CD14-positive monocyte (primary cell): ENCODE data around the gene DLGAP1. TPM values are rescaled to one million over a fixed set of nuclear protein-coding genes. Genes with fewer than 3 reads are reported as not detected.

ENCODE experiments used
- DNase-seq, 3 donors: peaks; one replicate each; pipeline ENCODE4 v3.0.0-alpha.2; 2011 to 2022
- H2AFZ ChIP-seq: 2 replicates; pipeline ENCODE4 v1.6.0; 2012; ENCODE audit warnings: mild to moderate bottlenecking, low read depth, low read length, inconsistent platforms; ENCODE audit not compliant: insufficient read depth, poor library complexity, severe bottlenecking
- H3K27ac ChIP-seq, 2 donors: 1 replicate in 1 of 2; 2 replicates in 1 of 2; pipeline ENCODE4 v1.5.1; 2012 to 2013; ENCODE audit warnings: low read length in 2 of 2, control low read depth in 1 of 2, inconsistent platforms in 1 of 2, low read depth in 1 of 2, mild to moderate bottlenecking in 1 of 2
- H3K27me3 ChIP-seq, 2 donors: one replicate each; pipeline versions ENCODE4 v1.6.0 to v1.6.1; 2011 to 2013; ENCODE audit warnings: low read length in 2 of 2; ENCODE audit not compliant: control insufficient read depth in 2 of 2, insufficient read depth in 2 of 2
- H3K36me3 ChIP-seq, 2 donors: replicated peaks in 1 of 2; 1 replicate in 1 of 2; 2 replicates in 1 of 2; pipeline versions ENCODE4 v1.5.1 to v1.6.1; 2012 to 2013; ENCODE audit warnings: low read length in 2 of 2, control low read depth in 1 of 2, inconsistent platforms in 1 of 2, mild to moderate bottlenecking in 1 of 2; ENCODE audit not compliant: insufficient read depth in 2 of 2, control insufficient read depth in 1 of 2
- H3K4me1 ChIP-seq, 2 donors: 1 replicate in 1 of 2; 2 replicates in 1 of 2; pipeline versions ENCODE4 v1.5.1 to v1.6.1; 2012 to 2013; ENCODE audit warnings: low read length in 2 of 2, control low read depth in 1 of 2, inconsistent platforms in 1 of 2, mild to moderate bottlenecking in 1 of 2, moderate library complexity in 1 of 2; ENCODE audit not compliant: insufficient read depth in 2 of 2, control insufficient read depth in 1 of 2
- H3K4me2 ChIP-seq: replicated peaks from 2 replicates; pipeline ENCODE3; 2012; ENCODE audit warnings: low read length, moderate library complexity, mild to moderate bottlenecking; ENCODE audit not compliant: poor library complexity, severe bottlenecking; ENCODE audit errors: extremely low read depth
- H3K4me3 ChIP-seq, 3 experiments: fragments of 200-600 bp in 1 of 3; sonication (generic) in 1 of 3; replicated peaks in 1 of 3; 1 replicate in 2 of 3; 2 replicates in 1 of 3; pipeline ENCODE4 v1.5.1; 2011 to 2013; ENCODE audit warnings: low read length in 3 of 3, mild to moderate bottlenecking in 3 of 3, control low read depth in 2 of 3, low read depth in 2 of 3, inconsistent platforms in 1 of 3, moderate library complexity in 1 of 3
- H3K79me2 ChIP-seq: 2 replicates; pipeline ENCODE4 v1.6.0; 2012; ENCODE audit warnings: mild to moderate bottlenecking, control low read depth, inconsistent platforms, low read length, moderate library complexity; ENCODE audit not compliant: insufficient read depth
- H3K9ac ChIP-seq: 2 replicates; pipeline ENCODE4 v1.6.0; 2017; ENCODE audit warnings: low read length, mild to moderate bottlenecking; ENCODE audit not compliant: insufficient read depth, poor library complexity, severe bottlenecking
- H3K9me3 ChIP-seq, 2 donors: replicated peaks in 1 of 2; 1 replicate in 1 of 2; 2 replicates in 1 of 2; pipeline versions ENCODE4 v1.5.1 to v1.6.1; 2012 to 2013; ENCODE audit warnings: low read length in 2 of 2, control low read depth in 1 of 2; ENCODE audit not compliant: control insufficient read depth in 1 of 2, insufficient read depth in 1 of 2
- H4K20me1 ChIP-seq: 2 replicates; pipeline ENCODE4 v1.6.0; 2012; ENCODE audit warnings: mild to moderate bottlenecking, low read length, control low read depth, moderate library complexity; ENCODE audit not compliant: insufficient read depth
- H3K27ac Mint-ChIP-seq, 7 donors: one replicate each; pipeline ENCODE4 v1.8.0; 2020; ENCODE audit warnings: mild to moderate bottlenecking in 7 of 7, mixed read lengths in 7 of 7, moderate library complexity in 6 of 7, inconsistent platforms in 2 of 7
- H3K27me3 Mint-ChIP-seq, 3 donors: one replicate each; pipeline ENCODE4 v1.8.0; 2021 to 2022; ENCODE audit warnings: low read depth in 3 of 3, mild to moderate bottlenecking in 3 of 3, mixed read lengths in 3 of 3, moderate library complexity in 3 of 3, inconsistent platforms in 1 of 3
- H3K36me3 Mint-ChIP-seq, 2 donors: one replicate each; pipeline ENCODE4 v1.8.0; 2020; ENCODE audit warnings: mixed read lengths in 2 of 2, inconsistent platforms in 1 of 2, mild to moderate bottlenecking in 1 of 2
- H3K4me1 Mint-ChIP-seq: one replicate; pipeline ENCODE4 v1.8.0; 2020; ENCODE audit warnings: mild to moderate bottlenecking, mixed read lengths
- H3K4me3 Mint-ChIP-seq, 2 donors: one replicate each; pipeline ENCODE4 v1.8.0; 2020; ENCODE audit warnings: mild to moderate bottlenecking in 2 of 2, mixed read lengths in 2 of 2, moderate library complexity in 1 of 2
- H3K9me3 Mint-ChIP-seq, 7 donors: one replicate each; pipeline ENCODE4 v1.8.0; 2020 to 2022; ENCODE audit warnings: mixed read lengths in 7 of 7, mild to moderate bottlenecking in 6 of 7, moderate library complexity in 6 of 7, inconsistent platforms in 2 of 7
- CTCF ChIP-seq: fragments of 200-600 bp; IDR thresholded peaks from one replicate; pipeline ENCODE4 v1.8.0; 2022; ENCODE audit warnings: antibody characterized with exemption, mild to moderate bottlenecking
- WGBS: methylation state at CpG from one replicate; pipeline ENCODE4 v1.1.5; 2013; ENCODE audit warnings: missing lambda C conversion rate; ENCODE audit not compliant: insufficient coverage; 5-methylcytosine and 5-hydroxymethylcytosine counted together
- intact Hi-C, 2 donors: fragments of 100-400 bp; cut with micrococcal nuclease; formaldehyde crosslinking; loops; one replicate each; pipeline versions ENCODE4 v1.15.0 to v1.15.1; 2023
- polyA plus RNA-seq, 3 donors: library from polyadenylated mRNA; depleted of rRNA in 1 of 3; unstranded in 2 of 3; stranded (reverse) in 1 of 3; fragments of 300-500 nt in 2 of 3; fragments of >200 nt in 1 of 3; fragmentation: Illumina TruSeq in 2 of 3; gene quantifications; 1 replicate in 2 of 3; 2 replicates in 1 of 3; pipeline ENCODE4 v1.2.3, GENCODE V29; 2012 to 2021

Gene DLGAP1
- polyA plus RNA-seq, 3 donors, result 0.09 to 0.42 TPM; not detected in 1

GRCh38 chr18:3706279-3707097 is 748.6 kb downstream of the DLGAP1 start:
- intact Hi-C loops, result loop anchor here (10.0 kb wide), 2 partner anchors 168 to 288 kb away; no protein-coding TSS in a partner anchor
- peak; percentile 63 to 82 (median 67) for DNase-seq
- Histone ChIP-seq H3K4me1 (peaks cover 26 to 33% of the 10 kb centered on the region in 2 donors), H3K4me2 (no peak overlapping the region), H3K36me3 (no peaks in the 10 kb centered on the region), H3K9me3 (no peaks in the 10 kb centered on the region), H3K9ac (no peak overlapping the region), H3K79me2 (no peaks in the 10 kb centered on the region), H3K27ac (no peak overlapping the region), H3K4me3 (no peak overlapping the region), H3K27me3 (no peaks in the 10 kb centered on the region), H2AFZ (no peak overlapping the region), H4K20me1 (no peaks in the 10 kb centered on the region)
- Mint-ChIP-seq H3K4me3 (no peak overlapping the region), H3K9me3 (peaks cover 0 to 1% (median 0%) of the 10 kb centered on the region in 7 donors), H3K27me3 (peaks cover 0 to 2% (median 0%) of the 10 kb centered on the region in 3 donors), H3K27ac (peak overlapping the region in 5 of 7 donors; percentile 30 to 83 (median 49)), H3K36me3 (no peaks in the 10 kb centered on the region), H3K4me1 (peaks cover 37% of the 10 kb centered on the region)
- no peak for TF ChIP-seq CTCF
- WGBS, result 42% methylated on average over 3 of the region's 9 CpGs

GRCh38 chr18:3704556-3705344 is 750.4 kb downstream of the DLGAP1 start:
- WGBS, result 100% methylated on average over 2 of the region's 3 CpGs
- H2AFZ ChIP-seq, result no peak overlapping the region
- intact Hi-C loops, result loop anchor here (5.0 to 10.0 kb wide), 3 partner anchors 168 to 290 kb away; no protein-coding TSS in a partner anchor

More at GRCh38 chr18:3704556-3705344, 750.4 kb downstream of the DLGAP1 start:
- Histone ChIP-seq H3K27me3 (no peaks in the 10 kb centered on the region), H4K20me1 (no peaks in the 10 kb centered on the region), H3K36me3 (no peaks in the 10 kb centered on the region), H3K4me3 (no peak overlapping the region), H3K4me1 (peaks cover 16 to 25% of the 10 kb centered on the region in 2 donors), H3K27ac (no peak overlapping the region), H3K79me2 (no peaks in the 10 kb centered on the region), H3K9ac (no peak overlapping the region), H3K9me3 (no peaks in the 10 kb centered on the region), H3K4me2 (no peak overlapping the region)
- no peak overlapping the region for H3K4me3 Mint-ChIP-seq
- H3K9me3 Mint-ChIP-seq, result no peaks in the 10 kb centered on the region
- H3K4me1 Mint-ChIP-seq, result peaks cover 24% of the 10 kb centered on the region
- no peaks in the 10 kb centered on the region for H3K36me3 Mint-ChIP-seq
- H3K27me3 Mint-ChIP-seq, result peaks cover 0 to 2% (median 1%) of the 10 kb centered on the region in 3 donors
- TF ChIP-seq CTCF, result no peak
- peak overlapping the region in 1 of 7 donors; percentile 5 for H3K27ac Mint-ChIP-seq
- DNase-seq, result peak in 1 of 3 donors; percentile 34
